ENCODE results near the gene CDK18. TPM values are rescaled to one million over a fixed set of nuclear protein-coding genes. Genes with fewer than 3 reads are reported as not detected.

The CDK18 gene
- polyA plus RNA-seq, 1 experiment = 0.36 TPM

DNA sequence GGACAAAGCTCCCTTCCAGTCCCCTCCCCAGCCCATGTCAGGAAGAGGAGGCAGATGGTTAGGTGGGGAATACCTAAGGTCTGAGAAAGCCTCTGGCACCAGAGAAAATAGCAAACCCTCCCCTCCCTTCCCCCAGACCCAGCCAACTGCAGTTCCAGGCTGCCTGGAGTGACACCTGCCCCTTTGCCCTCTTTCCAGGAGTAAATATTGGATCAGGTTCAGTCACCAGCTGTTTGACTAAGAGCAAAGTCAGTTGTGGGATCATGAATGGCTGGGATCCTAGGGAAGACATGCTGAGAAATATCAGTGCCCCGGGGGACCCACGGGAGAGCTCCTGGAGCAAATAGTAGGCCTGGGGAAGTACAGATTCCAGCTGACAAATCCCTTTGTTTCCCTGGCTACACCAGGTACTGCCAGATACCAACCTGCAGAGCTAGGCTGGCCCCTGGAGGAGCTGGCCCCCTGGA is 12.2 kb upstream of the CDK18 start:
- no peaks in the 10 kb centered on the region; the same call in 1 of the 2 replicates for H3K9me3 ChIP-seq (ENCODE audit: control insufficient read depth, insufficient read depth, low read length)
- DNase-seq (ENCODE audit: low read depth, low spot score) = no peak
- ChIA-PET POLR2A (no interaction called here), CTCF (interaction anchor here (1.0 to 16.0 kb wide), 5 partner anchors 8 to 166 kb away, joined by 3 to 427 read pairs (median 8); no protein-coding TSS in a partner anchor)
- H3K4me3 ChIP-seq (ENCODE audit: low read depth, low read length) = no peak overlapping the region
- H3K27ac ChIP-seq (ENCODE audit: low read depth, low read length) = no peak overlapping the region
- TF ChIP-seq, protein P1, sequence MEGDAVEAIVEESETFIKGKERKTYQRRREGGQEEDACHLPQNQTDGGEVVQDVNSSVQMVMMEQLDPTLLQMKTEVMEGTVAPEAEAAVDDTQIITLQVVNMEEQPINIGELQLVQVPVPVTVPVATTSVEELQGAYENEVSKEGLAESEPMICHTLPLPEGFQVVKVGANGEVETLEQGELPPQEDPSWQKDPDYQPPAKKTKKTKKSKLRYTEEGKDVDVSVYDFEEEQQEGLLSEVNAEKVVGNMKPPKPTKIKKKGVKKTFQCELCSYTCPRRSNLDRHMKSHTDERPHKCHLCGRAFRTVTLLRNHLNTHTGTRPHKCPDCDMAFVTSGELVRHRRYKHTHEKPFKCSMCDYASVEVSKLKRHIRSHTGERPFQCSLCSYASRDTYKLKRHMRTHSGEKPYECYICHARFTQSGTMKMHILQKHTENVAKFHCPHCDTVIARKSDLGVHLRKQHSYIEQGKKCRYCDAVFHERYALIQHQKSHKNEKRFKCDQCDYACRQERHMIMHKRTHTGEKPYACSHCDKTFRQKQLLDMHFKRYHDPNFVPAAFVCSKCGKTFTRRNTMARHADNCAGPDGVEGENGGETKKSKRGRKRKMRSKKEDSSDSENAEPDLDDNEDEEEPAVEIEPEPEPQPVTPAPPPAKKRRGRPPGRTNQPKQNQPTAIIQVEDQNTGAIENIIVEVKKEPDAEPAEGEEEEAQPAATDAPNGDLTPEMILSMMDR (IDR thresholded peaks at IDR 0.05; ENCODE audit: low read depth, low read length) = no peak
- peaks cover 31% of the 10 kb centered on the region for H3K27me3 ChIP-seq (ENCODE audit: control insufficient read depth, insufficient read depth, low read length)

DNA sequence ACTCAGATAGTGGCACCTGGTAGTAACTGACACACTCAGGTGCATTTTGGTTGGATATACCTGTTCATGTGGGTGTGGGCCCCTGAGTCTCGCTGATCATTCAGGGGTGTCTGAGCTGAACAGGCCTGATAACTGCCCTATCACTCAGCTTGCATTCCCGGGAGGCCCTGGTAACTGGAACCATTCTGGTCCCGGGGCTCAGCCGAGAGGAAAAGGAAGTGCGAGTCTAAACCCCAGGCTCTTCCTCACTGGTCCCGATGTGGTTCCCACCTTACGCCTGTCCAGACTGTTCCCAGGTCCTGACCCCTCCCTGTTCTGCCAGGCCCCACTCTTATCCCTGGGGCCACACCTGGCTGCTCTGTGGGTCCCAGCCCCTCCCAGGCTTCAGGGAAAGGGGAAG is 11.7 kb upstream of the CDK18 start:
- POLR2A ChIA-PET = interaction anchor here (1.0 kb wide), 1 partner anchor 32 kb away, joined by 3 read pairs; no protein-coding TSS in a partner anchor

GRCh38 chr1:205493241-205494085 is 11.0 kb upstream of the CDK18 start:
- TF ChIP-seq, protein P1 (IDR thresholded peaks at IDR 0.05; ENCODE audit: low read depth, low read length) = no peak
- ChIA-PET POLR2A (interaction anchor here (1.0 kb wide), 1 partner anchor 31 kb away, joined by 3 read pairs; no protein-coding TSS in a partner anchor), CTCF (interaction anchor here (1.1 to 16.0 kb wide), 5 partner anchors 8 to 164 kb away, joined by 3 to 427 read pairs (median 13); no protein-coding TSS in a partner anchor)
- no peaks in the 10 kb centered on the region; the same call in 1 of the 2 replicates for H3K9me3 ChIP-seq (ENCODE audit: control insufficient read depth, insufficient read depth, low read length)
- no peak for DNase-seq (ENCODE audit: low read depth, low spot score)
- no peak overlapping the region for H3K4me3 ChIP-seq (ENCODE audit: low read depth, low read length)
- peaks cover 40% of the 10 kb centered on the region for H3K27me3 ChIP-seq (ENCODE audit: control insufficient read depth, insufficient read depth, low read length)
- H3K27ac ChIP-seq (ENCODE audit: low read depth, low read length) = no peak overlapping the region

More for the DNA sequence above, 11.7 kb upstream of the CDK18 start:
- H3K4me3 ChIP-seq (ENCODE audit: low read depth, low read length) = no peak overlapping the region
- DNase-seq (ENCODE audit: low read depth, low spot score) = no peak
- TF ChIP-seq, protein P1 (IDR thresholded peaks at IDR 0.05; ENCODE audit: low read depth, low read length) = no peak
- CTCF ChIA-PET = interaction anchor here (1.0 to 16.0 kb wide), 5 partner anchors 8 to 165 kb away, joined by 3 to 427 read pairs (median 8); no protein-coding TSS in a partner anchor
- no peaks in the 10 kb centered on the region; the same call in 1 of the 2 replicates for H3K9me3 ChIP-seq (ENCODE audit: control insufficient read depth, insufficient read depth, low read length)
- peaks cover 37% of the 10 kb centered on the region for H3K27me3 ChIP-seq (ENCODE audit: control insufficient read depth, insufficient read depth, low read length)
- no peak overlapping the region for H3K27ac ChIP-seq (ENCODE audit: low read depth, low read length)

DNA sequence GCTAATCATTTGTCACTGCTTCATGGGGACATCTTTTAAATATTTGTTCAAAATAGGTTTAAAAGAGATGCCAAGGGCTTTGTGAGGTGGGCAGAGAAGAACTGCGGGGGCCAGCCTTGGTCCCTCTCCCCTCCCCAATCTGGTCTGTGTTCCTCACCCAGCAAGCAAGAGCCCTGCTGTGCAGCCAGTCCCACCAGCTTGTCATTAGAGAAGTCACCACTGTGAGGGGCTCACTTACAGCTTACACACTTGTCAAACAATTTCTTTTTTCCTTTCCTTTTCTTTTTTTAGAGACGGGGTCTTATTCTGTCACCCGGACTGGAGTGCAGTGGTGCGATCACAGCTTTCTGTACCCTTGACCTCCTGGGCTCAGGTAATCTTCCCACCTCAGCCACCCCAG is 10.4 kb upstream of the CDK18 start:
- DNase-seq (ENCODE audit: low read depth, low spot score) = no peak
- ChIA-PET CTCF (interaction anchor here (2.9 to 16.0 kb wide), 2 partner anchors 9 to 31 kb away, joined by 13 to 427 read pairs; no protein-coding TSS in a partner anchor), POLR2A (interaction anchor here (1.0 kb wide), 1 partner anchor 31 kb away, joined by 3 read pairs; no protein-coding TSS in a partner anchor)
- TF ChIP-seq, protein P1 (IDR thresholded peaks at IDR 0.05; ENCODE audit: low read depth, low read length) = no peak
- no peak overlapping the region for H3K27ac ChIP-seq (ENCODE audit: low read depth, low read length)
- H3K27me3 ChIP-seq (ENCODE audit: control insufficient read depth, insufficient read depth, low read length) = peaks cover 44% of the 10 kb centered on the region
- H3K4me3 ChIP-seq (ENCODE audit: low read depth, low read length) = no peak overlapping the region
- no peaks in the 10 kb centered on the region; the same call in 1 of the 2 replicates for H3K9me3 ChIP-seq (ENCODE audit: control insufficient read depth, insufficient read depth, low read length)

Measured in AG04450 (cell line).